Epithelial cell of prostate (primary cell): ENCODE data around the gene C1orf87.
"Not testable (repeated sequence)": the region's sequence is repeated elsewhere in the genome, so short reads cannot be mapped to it uniquely, and the experiment has no call there.

ENCODE experiments used
- DNase-seq: peaks from one replicate; pipeline ENCODE4 v3.0.0-alpha.2; 2011; ENCODE audit warnings: low read depth, low spot score
- H3K27ac ChIP-seq: fragments of 450-650 bp; 2 replicates; pipeline ENCODE4 v1.5.1; 2017; ENCODE audit warnings: mild to moderate bottlenecking

Gene C1orf87

DNA sequence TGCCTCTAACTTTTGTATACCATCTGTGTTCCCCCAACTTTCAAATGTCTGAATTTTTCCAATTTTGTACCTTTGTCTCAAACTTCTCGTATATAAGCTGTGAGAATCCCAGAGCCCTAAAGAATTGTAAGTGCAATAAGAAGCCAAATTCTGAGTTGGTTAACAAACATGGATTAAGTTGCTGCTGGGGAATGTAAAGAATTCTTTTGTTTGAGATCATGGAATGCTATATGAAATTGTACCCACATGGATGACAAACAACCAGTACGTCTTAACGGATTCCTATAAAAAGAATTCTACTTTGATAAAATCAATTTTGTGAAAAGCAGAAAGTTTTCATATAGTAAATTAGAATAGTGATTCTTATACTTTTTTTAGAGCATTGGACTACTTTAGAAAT lies 74.6 kb downstream of the C1orf87 start:
- no peak for DNase-seq
- H3K27ac ChIP-seq, result no peak overlapping the region

DNA sequence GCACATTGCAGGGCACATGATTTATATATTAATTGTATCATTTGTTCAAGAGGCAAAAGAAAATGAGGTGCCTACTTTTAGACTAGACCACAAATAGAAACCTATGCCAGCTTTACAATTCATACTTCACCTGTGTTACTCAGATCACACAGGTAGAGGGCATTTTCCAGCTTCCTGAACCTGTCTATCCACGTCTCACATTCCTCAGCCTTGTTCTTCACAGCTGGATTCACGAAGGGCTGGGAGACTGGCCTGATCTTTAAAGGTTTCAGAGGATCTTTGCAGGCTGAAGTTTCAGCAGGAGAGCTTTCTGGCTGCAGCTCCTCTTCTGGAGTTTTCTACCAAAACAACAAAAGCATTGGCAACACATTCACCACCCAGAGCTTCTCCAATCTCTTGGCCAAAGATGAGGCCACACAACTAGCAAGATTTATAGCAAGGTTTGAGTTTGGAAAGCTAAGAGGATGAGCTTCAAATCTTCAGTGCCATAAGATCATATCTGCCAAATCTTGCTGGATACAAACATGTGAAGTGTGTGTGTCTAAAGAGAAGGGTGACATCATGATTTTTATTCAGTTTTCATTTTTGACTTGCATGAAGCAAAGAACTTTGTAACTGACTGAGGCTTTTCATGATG lies 76.0 kb downstream of the C1orf87 start:
- DNase-seq, result no peak

DNA sequence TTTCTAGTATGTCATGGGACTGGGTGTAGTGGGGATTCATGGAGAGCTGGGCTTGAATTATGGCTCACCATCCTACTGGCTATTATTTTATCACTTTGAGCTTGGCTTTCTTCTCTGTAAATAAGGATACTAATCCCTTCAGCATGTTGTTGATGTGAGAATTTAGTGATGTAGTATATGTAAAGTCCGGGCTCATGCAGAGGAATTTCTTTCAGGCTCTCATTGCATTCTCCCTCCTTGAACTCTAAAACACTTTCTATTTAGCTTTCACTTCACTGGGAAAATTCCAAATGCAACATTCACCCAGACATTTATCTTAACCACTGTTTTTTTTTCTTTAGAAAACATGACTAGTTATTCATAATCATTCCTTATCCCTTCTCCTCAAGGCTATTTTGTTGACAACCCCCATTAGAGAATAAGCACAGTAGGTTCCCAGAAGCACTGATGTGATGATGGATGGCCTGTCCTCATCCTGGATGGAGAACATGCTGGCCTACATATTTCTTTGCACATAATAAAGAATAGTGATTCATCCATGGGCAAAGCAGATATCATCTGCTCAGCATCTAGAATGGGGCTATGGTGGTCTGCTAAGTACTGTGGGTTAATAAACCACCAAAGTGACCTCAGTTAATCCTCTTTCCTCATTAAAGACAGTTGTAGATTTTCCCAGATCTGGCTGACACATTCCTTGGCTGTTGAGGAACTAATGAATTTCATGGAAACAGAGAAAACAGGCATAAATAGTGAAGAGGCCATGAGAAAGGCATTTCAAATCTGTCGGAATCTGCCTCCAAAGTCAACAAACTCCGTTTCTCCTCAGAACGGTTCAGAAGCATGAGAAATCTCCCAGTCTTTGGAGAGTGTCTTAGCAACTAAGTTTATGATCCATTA lies 79.0 kb downstream of the C1orf87 start:
- DNase-seq, result no peak
- no peak overlapping the region for H3K27ac ChIP-seq

More for the DNA sequence above, 76.0 kb downstream of the C1orf87 start:
- no peak overlapping the region for H3K27ac ChIP-seq

DNA sequence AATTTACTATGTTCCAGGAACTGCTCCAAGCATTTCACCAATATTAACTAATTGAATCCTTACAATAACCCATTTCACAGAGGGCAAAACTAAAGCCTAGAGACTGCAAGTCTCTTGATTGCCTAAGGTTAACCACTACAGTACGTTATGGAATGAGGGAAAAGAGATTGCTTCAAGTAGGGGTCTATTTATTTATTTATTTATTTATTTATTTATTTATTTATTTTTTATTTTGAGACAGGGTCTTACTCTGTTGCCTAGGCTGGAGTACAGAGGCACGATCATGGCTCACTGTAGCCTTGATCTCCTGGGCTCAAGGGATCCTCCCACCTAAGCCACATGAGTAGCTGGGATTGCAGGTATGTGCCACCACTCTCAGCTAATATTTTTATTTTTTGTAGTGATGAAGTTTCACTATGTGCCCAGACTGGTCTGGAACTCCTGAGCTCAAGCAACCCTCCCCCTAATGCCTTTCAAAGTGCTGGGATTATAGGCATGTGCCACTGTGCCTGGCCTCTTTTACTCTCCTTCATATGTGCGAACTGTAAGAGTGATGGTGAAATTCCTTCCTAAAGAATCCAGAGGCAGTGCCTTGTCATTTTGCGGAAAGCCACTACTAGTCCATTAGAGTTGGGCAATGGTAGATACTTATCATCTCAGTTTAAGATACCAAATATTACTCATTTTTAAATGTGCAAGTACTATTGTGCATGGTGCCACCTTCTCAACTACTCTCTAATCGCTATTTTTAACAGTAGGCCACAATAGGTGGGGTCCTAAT lies 81.3 kb downstream of the C1orf87 start:
- no peak for DNase-seq

DNA sequence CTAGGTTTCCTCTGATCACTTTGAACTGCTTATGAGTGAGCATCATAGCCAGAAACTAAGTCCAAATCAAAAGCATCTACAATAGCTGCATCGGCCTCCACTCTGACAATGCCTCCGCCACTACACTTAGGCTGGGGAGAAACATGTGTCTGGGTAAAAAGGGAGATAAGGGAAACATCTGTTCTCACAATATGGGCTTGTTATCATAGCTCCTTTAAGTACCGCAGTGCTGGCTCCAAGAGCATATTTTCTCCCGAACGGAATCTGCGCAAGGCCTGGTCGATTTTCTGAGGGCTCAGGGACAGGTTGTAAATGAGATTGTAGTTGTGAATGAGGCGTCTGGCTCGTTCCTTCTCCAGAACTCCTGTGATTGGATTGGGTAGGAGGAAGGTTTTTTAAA lies 83.1 kb downstream of the C1orf87 start:
- DNase-seq, result no peak

More for the DNA sequence above, 81.3 kb downstream of the C1orf87 start:
- no peak overlapping the region for H3K27ac ChIP-seq

DNA sequence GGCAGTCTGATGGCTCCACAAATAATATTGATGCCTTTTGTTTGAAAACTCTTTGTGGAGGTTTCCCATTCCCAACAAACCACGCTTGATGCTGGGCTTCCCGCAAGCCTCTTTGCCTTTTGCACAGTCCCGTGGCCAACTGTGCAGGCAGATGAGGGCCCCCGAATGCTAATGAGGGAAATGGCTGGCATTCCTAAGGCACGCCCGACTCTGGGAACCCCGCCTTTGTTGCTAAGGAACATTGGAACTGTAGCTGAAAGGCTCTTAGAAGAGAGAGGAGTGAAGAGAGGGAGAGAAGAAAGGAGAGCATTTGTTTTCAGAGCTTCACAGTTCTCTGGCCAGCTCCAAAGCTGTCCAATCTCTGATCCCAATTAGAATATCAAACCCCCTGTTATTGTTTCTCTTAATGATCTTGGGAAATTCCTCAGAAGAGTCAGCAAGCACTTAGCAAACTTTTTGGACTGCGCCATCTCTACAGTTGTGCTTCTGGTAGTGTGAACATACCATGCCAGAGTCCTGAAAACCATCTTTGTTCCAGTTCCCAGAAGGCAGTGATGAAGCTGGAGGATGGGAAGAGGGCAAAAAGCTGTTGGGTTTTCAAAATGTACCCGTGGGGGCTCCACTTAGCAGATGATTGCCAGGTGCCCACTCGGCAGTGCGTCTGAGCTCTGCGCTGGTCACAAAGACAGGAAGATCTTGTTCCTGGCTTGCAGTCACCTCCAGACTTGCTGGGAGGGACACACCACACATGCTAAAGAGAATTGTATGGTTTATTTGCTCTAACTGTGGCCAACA lies 86.9 kb downstream of the C1orf87 start:
- DNase-seq, result no peak
- no peak overlapping the region for H3K27ac ChIP-seq

More for the DNA sequence above, 83.1 kb downstream of the C1orf87 start:
- no peak overlapping the region for H3K27ac ChIP-seq

DNA sequence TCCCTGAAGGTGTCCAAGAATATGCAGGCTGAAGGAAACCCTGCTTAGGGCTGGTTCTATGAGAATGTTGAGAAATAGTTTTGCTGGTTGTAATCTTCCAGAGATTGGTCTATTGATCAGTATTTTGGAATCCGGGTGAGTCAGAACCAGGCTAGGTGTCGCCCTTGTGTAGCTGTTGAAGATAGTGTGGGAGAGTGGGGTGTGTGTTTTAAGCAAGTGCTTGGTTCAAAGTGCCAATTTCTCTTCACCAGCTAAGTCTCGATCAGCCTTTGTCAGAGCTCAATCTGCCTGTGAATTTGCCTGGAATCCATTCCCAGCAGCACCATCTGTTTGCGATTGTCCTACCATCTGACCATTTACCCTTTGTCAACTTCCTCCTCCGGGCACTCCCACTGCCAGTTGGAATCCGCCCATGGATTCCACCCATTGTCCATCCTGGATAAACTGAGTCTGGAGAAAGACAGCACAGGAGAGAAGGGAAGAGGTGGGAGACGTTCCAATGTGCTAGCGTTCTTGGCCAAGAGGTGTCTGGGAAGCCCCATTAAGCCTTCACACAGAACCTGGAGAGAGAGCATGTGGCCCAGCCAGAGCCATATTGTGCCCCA lies 87.6 kb downstream of the C1orf87 start:
- H3K27ac ChIP-seq, result no peak overlapping the region
- no peak for DNase-seq

DNA sequence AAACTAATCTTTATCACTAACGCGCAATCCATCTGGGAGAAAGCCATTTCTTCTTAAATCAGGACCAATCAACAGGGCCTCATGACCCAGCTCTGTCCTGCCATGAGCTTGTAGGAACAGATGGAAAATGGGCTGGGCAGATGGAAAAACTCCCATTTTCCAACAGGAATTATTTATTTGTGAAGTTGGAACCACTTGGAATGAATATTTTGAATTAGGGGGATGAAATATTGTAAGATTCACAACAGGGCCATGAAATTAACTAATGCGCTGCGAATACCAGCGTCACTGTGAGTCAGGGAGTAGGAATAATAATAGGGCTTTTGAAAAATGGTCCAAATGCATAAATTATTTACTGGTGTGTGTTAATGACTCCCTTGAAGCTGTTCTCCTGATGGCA lies 93.9 kb downstream of the C1orf87 start:
- H3K27ac ChIP-seq, result no peak overlapping the region
- DNase-seq, result no peak

DNA sequence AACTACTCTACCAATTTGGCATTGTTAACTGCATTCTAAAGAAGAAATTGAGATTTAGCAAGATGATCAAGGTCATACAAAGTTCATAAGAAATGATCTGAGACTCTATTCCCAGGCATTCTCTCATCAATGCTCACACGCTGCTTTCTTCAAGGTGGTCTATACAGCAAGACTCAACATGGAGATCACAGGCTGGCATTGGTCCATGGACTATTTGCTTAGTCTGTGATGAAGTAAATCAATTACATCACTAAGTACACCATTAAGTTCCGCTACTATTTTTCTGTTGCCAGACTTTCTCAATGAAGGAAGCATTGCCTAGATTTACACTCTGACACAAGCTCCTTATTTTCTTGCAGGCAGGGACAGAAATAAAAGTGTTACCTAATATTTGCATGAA lies 95.1 kb downstream of the C1orf87 start:
- no peak for DNase-seq
- no peak overlapping the region for H3K27ac ChIP-seq

DNA sequence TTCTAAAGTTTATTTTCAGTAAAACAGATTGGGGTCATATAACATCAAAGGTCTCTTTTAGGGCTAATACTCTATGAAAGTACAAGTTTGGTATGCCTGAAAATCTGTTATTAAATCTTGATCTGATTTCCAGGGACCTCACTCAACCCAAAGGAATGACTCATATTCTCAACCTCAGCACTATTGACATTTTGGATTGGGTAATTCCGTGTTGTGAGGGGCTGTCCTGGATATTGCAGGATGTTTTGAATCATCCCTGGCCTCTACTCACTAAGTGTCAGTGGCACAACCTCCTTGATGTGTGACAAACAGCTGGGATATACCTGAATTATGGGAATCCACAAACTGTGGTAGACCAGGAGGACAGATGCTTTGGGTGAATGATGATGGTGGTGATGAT lies 95.5 kb downstream of the C1orf87 start:
- H3K27ac ChIP-seq, result no peak overlapping the region
- DNase-seq, result no peak

DNA sequence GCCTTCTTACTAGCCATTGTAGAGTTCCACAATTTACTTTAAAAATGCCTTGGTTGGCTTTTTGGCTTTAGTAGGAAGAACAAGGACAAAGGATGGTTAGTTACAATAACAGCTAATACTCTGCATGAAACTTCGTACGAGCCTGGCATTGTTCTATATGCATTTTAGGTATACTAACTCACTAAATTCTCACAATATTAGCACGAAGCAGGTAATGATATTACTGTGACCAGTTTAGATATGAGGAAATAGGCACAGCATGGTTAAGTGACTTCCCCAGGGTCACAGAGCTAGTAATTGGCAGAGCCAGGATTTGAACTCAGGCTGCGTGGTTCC lies 96.5 kb downstream of the C1orf87 start:
- H3K27ac ChIP-seq, result no peak overlapping the region
- DNase-seq, result no peak

DNA sequence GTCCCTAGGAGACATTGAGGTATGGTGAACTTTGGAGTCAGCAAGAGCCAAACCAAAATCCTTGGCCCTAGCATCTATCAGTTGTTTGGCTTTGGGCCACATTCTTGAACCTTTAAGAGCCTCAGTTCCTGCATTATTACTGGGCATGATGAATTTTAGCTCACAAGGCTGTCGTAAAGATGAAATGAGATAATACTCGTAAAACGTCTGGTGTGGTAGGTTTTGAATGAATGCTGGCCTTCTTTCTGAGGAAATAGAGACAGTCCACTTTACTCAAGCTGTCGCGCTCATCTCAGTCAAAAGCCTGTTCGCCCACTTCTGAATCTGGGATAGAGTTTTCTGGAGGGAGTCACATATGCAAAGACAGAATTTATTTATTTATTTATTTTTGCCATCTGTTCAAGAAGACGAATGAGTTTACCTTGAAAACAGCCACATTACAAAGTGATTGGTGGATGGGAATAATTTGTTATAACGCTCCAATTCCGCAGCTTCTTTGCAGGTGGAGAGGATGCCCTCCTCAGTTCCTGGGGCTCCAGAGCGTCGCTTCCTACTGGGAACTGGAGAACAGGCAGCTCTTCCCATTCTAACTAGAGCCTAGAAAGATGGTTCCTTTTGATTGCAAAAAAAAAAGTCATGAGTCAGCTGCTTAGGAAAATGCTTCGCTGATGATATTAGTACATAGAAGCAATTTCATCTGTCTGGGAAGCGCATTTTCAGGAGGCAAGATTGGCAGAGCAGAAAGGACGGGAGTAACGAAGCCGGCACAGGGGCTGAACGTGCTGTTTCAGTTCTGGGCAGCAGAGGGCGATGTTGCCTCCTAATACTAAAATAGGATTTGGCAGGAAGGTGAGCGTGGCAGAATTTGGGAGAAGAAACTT lies 97.1 kb downstream of the C1orf87 start:
- H3K27ac ChIP-seq, result no peak overlapping the region
- no peak for DNase-seq

DNA sequence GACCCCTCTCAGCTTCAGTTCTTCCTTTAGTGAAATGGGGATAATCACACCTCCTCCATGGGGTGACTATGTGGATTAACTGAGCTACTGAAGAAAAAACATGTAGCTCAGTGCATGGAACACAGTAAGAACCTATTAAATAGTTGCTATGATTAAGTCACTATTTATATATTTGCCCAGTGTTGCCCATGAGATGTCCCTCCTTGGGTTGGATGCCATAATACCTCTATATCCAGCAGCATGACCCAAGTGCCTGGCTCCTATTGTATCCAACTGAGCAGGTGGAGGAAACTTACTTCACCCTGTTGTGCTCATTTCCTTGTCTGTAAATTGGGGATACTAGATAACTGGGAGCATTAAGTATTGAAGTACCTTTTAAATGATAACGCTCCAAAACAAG lies 99.9 kb downstream of the C1orf87 start:
- no peak for DNase-seq

DNA sequence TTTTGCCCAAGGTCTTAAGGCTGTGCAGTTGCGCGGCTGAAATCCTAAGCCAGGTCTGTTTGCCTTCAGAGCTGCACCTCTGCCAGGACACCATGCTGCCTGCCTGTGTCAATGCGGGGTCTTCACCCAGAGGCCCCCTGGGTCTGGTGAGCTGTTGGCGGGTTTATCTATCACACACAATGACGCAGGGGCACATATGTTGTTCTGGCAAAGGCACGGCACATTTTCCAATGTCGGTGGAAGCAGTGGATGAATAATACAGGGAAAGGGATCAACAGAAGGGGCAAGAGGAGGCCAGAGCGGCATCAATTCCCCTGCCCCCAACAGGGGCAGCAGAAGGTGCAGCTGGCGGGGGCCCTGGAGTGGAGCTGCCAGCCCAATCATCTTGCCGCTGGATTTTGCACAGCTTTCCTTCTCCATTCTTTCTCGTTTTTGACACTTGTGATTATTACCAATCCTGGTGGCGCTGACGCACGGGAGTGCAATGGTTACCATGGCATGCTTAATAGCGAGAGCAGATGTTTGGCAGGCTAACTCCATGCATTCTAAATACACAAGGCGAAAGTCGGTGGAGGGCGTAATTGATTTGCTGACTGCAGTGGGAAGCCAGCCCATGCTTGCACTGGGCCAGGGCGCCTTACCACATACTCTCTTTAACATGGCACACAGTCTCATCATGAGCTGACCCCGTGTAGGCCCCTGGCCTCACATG lies 101.2 kb downstream of the C1orf87 start:
- no peak for DNase-seq
- no peak overlapping the region for H3K27ac ChIP-seq

More for the DNA sequence above, 99.9 kb downstream of the C1orf87 start:
- no peak overlapping the region for H3K27ac ChIP-seq

DNA sequence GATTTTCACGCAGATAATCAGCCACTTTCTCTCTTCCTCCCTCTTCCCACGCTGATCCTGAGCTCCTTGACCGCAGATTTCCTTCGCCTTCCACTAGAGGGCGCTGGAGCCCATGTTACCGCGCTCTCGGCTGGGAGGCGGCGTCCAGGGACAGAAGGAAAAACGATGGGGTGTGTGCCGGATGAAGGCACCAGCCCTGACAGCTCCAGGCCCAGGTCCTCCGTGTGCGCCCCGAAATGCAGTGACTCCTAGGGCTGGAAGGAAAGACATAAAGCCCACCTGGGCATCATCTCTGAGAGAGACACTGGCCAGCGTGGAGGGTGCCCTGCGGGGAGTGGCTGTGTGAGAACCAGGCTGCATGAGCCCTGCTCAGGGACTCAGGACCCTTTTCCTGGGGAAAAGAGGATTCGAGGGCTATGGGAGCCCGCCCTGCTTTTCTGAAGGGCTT lies 102.1 kb downstream of the C1orf87 start:
- no peak for DNase-seq
- no peak overlapping the region for H3K27ac ChIP-seq

DNA sequence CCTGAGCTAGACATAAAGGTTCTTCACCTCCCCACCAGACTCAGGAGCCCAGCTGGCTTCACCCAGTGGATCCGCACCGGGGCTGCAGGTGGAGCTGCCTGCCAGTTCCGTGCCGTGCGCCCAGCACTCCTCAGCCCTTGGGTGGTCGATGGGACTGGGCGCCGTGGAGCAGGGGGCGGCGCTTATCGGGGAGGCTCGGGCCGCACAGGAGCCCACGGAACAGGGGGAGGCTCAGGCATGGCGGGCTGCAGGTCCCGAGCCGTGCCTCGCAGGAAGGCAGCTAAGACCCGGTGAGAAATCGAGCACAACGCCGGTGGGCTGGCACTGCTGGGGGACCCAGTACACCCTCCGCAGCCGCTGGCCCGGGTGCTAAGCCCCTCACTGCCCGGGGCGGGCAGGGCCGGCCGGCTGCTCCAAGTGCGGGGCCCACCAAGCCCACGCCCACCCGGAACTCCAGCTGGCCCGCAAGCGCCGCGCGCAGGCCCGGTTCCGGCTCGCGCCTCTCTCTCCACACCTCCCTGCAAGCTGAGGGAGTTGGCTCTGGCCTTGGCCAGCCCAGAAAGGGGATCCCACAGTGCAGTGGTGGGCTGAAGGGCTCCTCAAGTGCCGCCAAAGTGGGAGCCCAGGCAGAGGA lies 103.9 kb downstream of the C1orf87 start:
- not testable (repeated sequence) for DNase-seq, H3K27ac ChIP-seq

DNA sequence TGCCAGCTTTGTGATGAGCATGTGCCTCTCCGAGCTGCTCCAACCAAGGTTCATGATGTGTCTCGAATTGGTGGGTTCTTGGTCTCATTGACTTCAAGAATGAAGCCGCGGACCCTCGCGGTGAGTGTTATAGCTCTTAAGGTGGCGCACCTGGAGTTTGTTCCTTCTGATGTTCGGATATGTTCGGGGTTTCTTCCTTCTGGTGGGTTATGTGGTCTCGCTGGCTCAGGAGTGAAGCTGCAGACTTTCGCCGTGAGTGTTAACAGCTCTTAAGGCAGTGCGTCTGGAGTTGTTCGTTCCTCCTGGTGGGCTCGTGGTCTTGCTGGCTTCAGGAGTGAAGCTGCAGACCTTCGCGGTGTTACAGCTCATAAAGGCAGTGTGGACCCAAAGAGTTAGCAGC lies 104.8 kb downstream of the C1orf87 start:
- not testable (repeated sequence) for H3K27ac ChIP-seq, DNase-seq

DNA sequence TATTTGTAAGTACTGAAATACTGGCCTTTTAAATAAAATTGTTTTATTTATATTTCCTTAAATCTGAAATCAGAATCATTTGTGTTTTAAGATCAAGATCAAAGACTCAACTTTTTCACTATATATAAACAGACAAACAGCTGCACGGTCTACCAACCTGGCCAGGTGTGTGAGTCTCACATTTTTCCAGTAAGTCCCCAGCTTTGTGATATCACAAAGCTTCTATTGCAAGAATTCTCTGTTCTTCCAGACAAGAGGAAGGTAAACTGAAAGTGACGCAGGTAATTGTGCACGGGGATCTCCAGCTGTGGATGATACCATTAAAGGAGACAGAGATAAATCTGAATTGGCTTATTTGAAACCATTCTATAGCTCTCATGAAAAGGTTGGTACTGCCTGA lies 105.8 kb downstream of the C1orf87 start:
- no peak for DNase-seq
- H3K27ac ChIP-seq, result no peak overlapping the region
